Endothelial cell of umbilical vein (primary cell): Measurements from ENCODE around the gene SPEM2. TPM values are rescaled to one million over a fixed set of nuclear protein-coding genes. Genes with fewer than 3 reads are reported as not detected.

Experiments used
- BruUV-seq: library from RNA; stranded (reverse); fragments of 400-500 nt; replicated peaks from 2 replicates; lab custom pipeline; 2021; lab: Mats Ljungman, UMichigan
- CTCF ChIA-PET: fragments of 300-600, 350-600 bp; sonication (Branson Sonifier 250); formaldehyde crosslinking; loops from one replicate; lab custom pipeline; 2021; ENCODE audit warnings: antibody characterized with exemption, inconsistent platforms; lab: Charles Lee
- POLR2A ChIA-PET: fragments of 300-600, 350-600 bp; sonication (Branson Sonifier 250); formaldehyde crosslinking; loops from one replicate; lab custom pipeline; 2021; ENCODE audit warnings: antibody characterized with exemption, inconsistent platforms; lab: Charles Lee
- DNase-seq: peaks from one replicate; pipeline ENCODE4 v3.0.0-alpha.2; 2011; ENCODE audit warnings: low read depth, low spot score
- FAIRE-seq: peaks from 2 replicates; lab custom pipeline; 2011; peaks lifted over from hg19 to GRCh38; lab: Jason Lieb, UNC
- H2AFZ ChIP-seq: 2 replicates; pipeline ENCODE4 v1.6.0; 2012; ENCODE audit warnings: low read depth, low read length, control low read depth, inconsistent platforms
- H3K27ac ChIP-seq: 2 replicates; pipeline ENCODE4 v1.5.1; 2011; ENCODE audit warnings: low read depth, mild to moderate bottlenecking, control low read depth, low read length, moderate library complexity; ENCODE audit not compliant: insufficient read depth
- H3K27me3 ChIP-seq, 2 experiments: 2 replicates each; pipeline versions ENCODE4 v1.6.0 to v1.6.1; 2011; ENCODE audit warnings: low read length in 2 of 2, mixed read lengths in 1 of 2; ENCODE audit not compliant: control insufficient read depth in 2 of 2, insufficient read depth in 2 of 2
- H3K36me3 ChIP-seq, 2 experiments: 2 replicates in 1 of 2; 3 replicates in 1 of 2; pipeline ENCODE4 v1.5.1; 2011; ENCODE audit warnings: low read length in 2 of 2, mild to moderate bottlenecking in 1 of 2, moderate library complexity in 1 of 2; ENCODE audit not compliant: control insufficient read depth in 2 of 2, insufficient read depth in 2 of 2; ENCODE audit errors: extremely low read depth in 1 of 2
- H3K4me1 ChIP-seq: 3 replicates; pipeline ENCODE4 v1.5.1; 2011; ENCODE audit warnings: mild to moderate bottlenecking, low read length; ENCODE audit not compliant: control insufficient read depth, insufficient read depth; ENCODE audit errors: extremely low read depth
- H3K4me2 ChIP-seq: 2 replicates; pipeline ENCODE4 v1.6.1; 2011; ENCODE audit warnings: low read length, control low read depth, mixed read lengths; ENCODE audit not compliant: insufficient read depth
- H3K4me3 ChIP-seq, 3 experiments: fragments of 200-600 bp in 1 of 3; sonication (generic), shearing (Covaris generic) in 1 of 3; replicated peaks in 1 of 3; 2 replicates each; pipeline ENCODE4 v1.5.1; 2011 to 2016; ENCODE audit warnings: control low read depth in 3 of 3, low read length in 3 of 3, mild to moderate bottlenecking in 2 of 3, inconsistent platforms in 1 of 3, low read depth in 1 of 3, moderate library complexity in 1 of 3; ENCODE audit not compliant: insufficient read depth in 1 of 3
- H3K79me2 ChIP-seq: 2 replicates; pipeline ENCODE4 v1.6.0; 2012; ENCODE audit warnings: low read length, inconsistent platforms; ENCODE audit not compliant: control insufficient read depth, insufficient read depth
- H3K9ac ChIP-seq: replicated peaks from 2 replicates; pipeline ENCODE3; 2011; ENCODE audit warnings: low read length, control low read depth; ENCODE audit not compliant: insufficient read depth; ENCODE audit errors: extremely low read depth
- H3K9me1 ChIP-seq: replicated peaks from 3 replicates; pipeline ENCODE4 v1.6.0; 2011; ENCODE audit warnings: mild to moderate bottlenecking, low read length; ENCODE audit not compliant: control insufficient read depth, insufficient read depth; ENCODE audit errors: extremely low read depth
- H3K9me3 ChIP-seq: replicated peaks from 2 replicates; pipeline ENCODE4 v1.5.1; 2012; ENCODE audit warnings: low read length, inconsistent platforms; ENCODE audit not compliant: control insufficient read depth, insufficient read depth
- H4K20me1 ChIP-seq: replicated peaks from 2 replicates; pipeline ENCODE3; 2011; ENCODE audit warnings: mild to moderate bottlenecking, low read length; ENCODE audit not compliant: control insufficient read depth, insufficient read depth; ENCODE audit errors: extremely low read depth
- EZH2 ChIP-seq: IDR thresholded peaks from 2 replicates; pipeline ENCODE4 v1.6.1; 2012; ENCODE audit warnings: borderline replicate concordance, low read depth, mild to moderate bottlenecking, moderate library complexity, low read length, inconsistent platforms; ENCODE audit not compliant: severe bottlenecking
- FOS ChIP-seq: IDR thresholded peaks from 2 replicates; pipeline ENCODE4 v1.6.1; 2011; ENCODE audit warnings: mild to moderate bottlenecking, low read length, moderate library complexity, borderline replicate concordance; ENCODE audit not compliant: insufficient read depth
- GATA2 ChIP-seq: IDR thresholded peaks from 2 replicates; pipeline ENCODE4 v1.7.0; 2011; ENCODE audit warnings: low read depth, mild to moderate bottlenecking, moderate library complexity, mixed read lengths, low read length; ENCODE audit not compliant: insufficient read length, insufficient read depth
- JUN ChIP-seq: IDR thresholded peaks from 2 replicates; pipeline ENCODE4 v1.6.1; 2011; ENCODE audit warnings: borderline replicate concordance, low read depth; ENCODE audit not compliant: insufficient read length, insufficient read depth
- MYC ChIP-seq: IDR thresholded peaks from one replicate; pipeline ENCODE4 v1.6.1; 2011; ENCODE audit warnings: mild to moderate bottlenecking, low read depth, low read length
- POLR2A ChIP-seq: IDR thresholded peaks from 2 replicates; pipeline ENCODE4 v1.6.1; 2012; ENCODE audit warnings: low read depth, mild to moderate bottlenecking, control low read depth, low read length
- POLR2AphosphoS5 ChIP-seq: IDR thresholded peaks from 2 replicates; pipeline ENCODE4 v1.6.1; 2012; ENCODE audit warnings: low read depth, mild to moderate bottlenecking, control low read depth, low read length, moderate library complexity; ENCODE audit not compliant: insufficient read depth
- dilution Hi-C: fragments of 300-500 bp; cut with MboI; formaldehyde crosslinking; loops from one replicate; pipeline ENCODE4 v1.15.0; 2019; ENCODE audit warnings: low sequenced_read_pairs; ENCODE audit not compliant: extremely low pct_ligation_motif_present
- intact Hi-C: fragments of 100-400 bp; cut with micrococcal nuclease; formaldehyde crosslinking; loops from one replicate; pipeline ENCODE4 v1.10.0; 2022
- polyA plus RNA-seq, 4 experiments: library from polyadenylated mRNA; depleted of rRNA in 3 of 4; stranded (reverse) in 3 of 4; unstranded in 1 of 4; fragments of >200 nt; gene quantifications; 2 replicates each; pipeline versions ENCODE4 v1.2.1 to v1.2.3, GENCODE V29; 2011 to 2012; ENCODE audit warnings: missing spikeins in 1 of 4
- total RNA-seq: library from RNA; stranded (reverse); gene quantifications from 2 replicates; pipeline ENCODE4 v1.2.3, GENCODE V29; 2021
- TF ChIP-seq, protein P1 (sequence below), 2 donors: IDR thresholded peaks; 1 replicate in 1 of 2; 2 replicates in 1 of 2; pipeline ENCODE4 v1.5.1; 2011; ENCODE audit warnings: low read length in 2 of 2, mild to moderate bottlenecking in 2 of 2, moderate library complexity in 2 of 2, control low read depth in 1 of 2, inconsistent platforms in 1 of 2, low read depth in 1 of 2; ENCODE audit not compliant: insufficient read depth in 1 of 2; ENCODE audit errors: extremely low read depth in 1 of 2
- TF ChIP-seq, protein P2 (sequence below): IDR thresholded peaks from 2 replicates; pipeline ENCODE4 v1.6.1; 2011; ENCODE audit not compliant: insufficient read depth, insufficient read length

SPEM2 gene
- total and polyA plus RNA-seq, 2 donors (not counting 3 experiments of a cell fraction or from before 2014, with no cell fraction given) = not detected

DNA sequence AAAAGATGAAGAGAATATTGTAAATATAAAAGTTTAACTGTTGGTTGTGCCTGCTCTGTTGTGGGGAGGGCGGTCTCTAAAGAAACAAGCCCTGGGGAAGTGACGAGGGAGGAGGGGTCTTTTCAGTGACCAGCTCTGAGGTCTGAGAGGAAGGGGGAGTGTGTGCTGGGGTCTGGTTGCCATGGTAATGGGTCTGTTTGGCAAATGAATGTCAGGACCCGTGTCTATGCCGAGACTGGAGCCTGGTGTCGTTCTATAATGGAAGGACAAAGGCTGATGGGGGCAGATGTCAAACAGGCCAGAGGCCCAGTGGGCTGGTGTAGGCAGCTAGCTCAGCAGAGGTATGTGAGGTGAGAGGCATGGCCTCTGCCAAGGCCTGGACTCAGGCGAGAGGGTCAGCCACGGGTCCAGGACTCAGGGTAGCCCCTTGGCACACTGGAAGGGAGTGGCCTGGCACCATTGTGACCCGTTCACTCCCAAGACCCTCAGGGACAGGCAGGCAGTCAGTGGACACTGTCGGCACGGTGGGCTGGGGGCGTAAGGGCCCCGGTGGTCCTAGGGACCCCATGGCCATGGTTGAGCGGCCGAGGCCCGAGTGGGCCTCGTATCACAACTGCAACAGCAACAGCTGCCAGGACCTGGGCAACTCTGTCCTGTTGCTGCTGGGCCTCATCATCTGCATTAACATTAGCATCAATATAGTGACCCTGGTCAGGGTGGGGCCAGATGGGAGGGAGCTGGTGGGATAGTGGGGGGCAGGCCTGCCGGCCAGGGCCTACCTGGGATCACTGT lies 5.4 kb upstream of the SPEM2 start, which contains the start of gene SPEM1:
TSS of gene SPEM1 (plus strand) at position 506 of the 792 bp plus-strand sequence. CDS start at position 567, 61 bp downstream.
- DNase-seq = no peak
- no peak within 1 kb of the TSS for H3K4me3 ChIP-seq
- H3K9ac ChIP-seq = no peak within 1 kb of the TSS
- no peaks in the 10 kb centered on the region for H3K79me2 ChIP-seq
- no peak within 1 kb of the TSS for H2AFZ ChIP-seq
- CTCF ChIA-PET = interaction anchor here (0.6 to 0.9 kb wide), 3 partner anchors 11 to 61 kb away, joined by 3 read pairs; partner anchors contain the start of gene TMEM102
- H3K36me3 ChIP-seq = peaks cover 0 to 2% of the 10 kb centered on the region in 2 experiments
- H3K4me1 ChIP-seq = no peaks in the 10 kb centered on the region
- no peaks in the 10 kb centered on the region for H3K9me1 ChIP-seq
- TF ChIP-seq POLR2AphosphoS5 = no peak
- TF ChIP-seq, protein P1, sequence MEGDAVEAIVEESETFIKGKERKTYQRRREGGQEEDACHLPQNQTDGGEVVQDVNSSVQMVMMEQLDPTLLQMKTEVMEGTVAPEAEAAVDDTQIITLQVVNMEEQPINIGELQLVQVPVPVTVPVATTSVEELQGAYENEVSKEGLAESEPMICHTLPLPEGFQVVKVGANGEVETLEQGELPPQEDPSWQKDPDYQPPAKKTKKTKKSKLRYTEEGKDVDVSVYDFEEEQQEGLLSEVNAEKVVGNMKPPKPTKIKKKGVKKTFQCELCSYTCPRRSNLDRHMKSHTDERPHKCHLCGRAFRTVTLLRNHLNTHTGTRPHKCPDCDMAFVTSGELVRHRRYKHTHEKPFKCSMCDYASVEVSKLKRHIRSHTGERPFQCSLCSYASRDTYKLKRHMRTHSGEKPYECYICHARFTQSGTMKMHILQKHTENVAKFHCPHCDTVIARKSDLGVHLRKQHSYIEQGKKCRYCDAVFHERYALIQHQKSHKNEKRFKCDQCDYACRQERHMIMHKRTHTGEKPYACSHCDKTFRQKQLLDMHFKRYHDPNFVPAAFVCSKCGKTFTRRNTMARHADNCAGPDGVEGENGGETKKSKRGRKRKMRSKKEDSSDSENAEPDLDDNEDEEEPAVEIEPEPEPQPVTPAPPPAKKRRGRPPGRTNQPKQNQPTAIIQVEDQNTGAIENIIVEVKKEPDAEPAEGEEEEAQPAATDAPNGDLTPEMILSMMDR (IDR thresholded peaks at IDR 0.05; ENCODE audit: extremely low read depth in 1 of 2, insufficient read depth in 1 of 2, low read depth in 1 of 2, low read length in 2 of 2) = no peak
- no peak for TF ChIP-seq GATA2
- no peak for TF ChIP-seq EZH2
- no peak for TF ChIP-seq JUN
- TF ChIP-seq FOS = no peak
- TF ChIP-seq MYC = no peak
- TF ChIP-seq POLR2A = no peak
- TF ChIP-seq, protein P2, sequence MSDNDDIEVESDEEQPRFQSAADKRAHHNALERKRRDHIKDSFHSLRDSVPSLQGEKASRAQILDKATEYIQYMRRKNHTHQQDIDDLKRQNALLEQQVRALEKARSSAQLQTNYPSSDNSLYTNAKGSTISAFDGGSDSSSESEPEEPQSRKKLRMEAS = no peak
- POLR2A ChIA-PET = no interaction called here
- no peaks in the 10 kb centered on the region for H3K9me3 ChIP-seq
- BruUV-seq = no TSS peak
- H3K4me2 ChIP-seq = no peak within 1 kb of the TSS
- H4K20me1 ChIP-seq = no peaks in the 10 kb centered on the region
- H3K27me3 ChIP-seq = no peaks in the 10 kb centered on the region
- no peak within 1 kb of the TSS for H3K27ac ChIP-seq
- dilution Hi-C loops = no loop called here
- no peak for FAIRE-seq
- intact Hi-C loops = no loop called here
